ENCODE measurements around the gene ZNF341. TPM values are rescaled to one million over a fixed set of nuclear protein-coding genes. Genes with fewer than 3 reads are reported as not detected.

The ZNF341 gene
- polyA plus RNA-seq, 3 donors: 3.3 to 4.4 (median 4.4) TPM

- no peak for DNase-seq
Observed at GRCh38 chr20:33822991-33823390, 91.2 kb downstream of the ZNF341 start.

- DNase-seq: no peak
Observed at GRCh38 chr20:33824852-33825251, 93.1 kb downstream of the ZNF341 start.

GRCh38 chr20:33825340-33826269 is 93.8 kb downstream of the ZNF341 start:
- no peak for DNase-seq

- DNase-seq: no peak
Observed at GRCh38 chr20:33826270-33826897, 94.6 kb downstream of the ZNF341 start.

GRCh38 chr20:33827109-33827508 is 95.3 kb downstream of the ZNF341 start:
- no peak for DNase-seq

GRCh38 chr20:33827634-33828325 is 96.0 kb downstream of the ZNF341 start:
- DNase-seq: no peak

- no peak for DNase-seq
Observed at GRCh38 chr20:33828326-33828844, 96.6 kb downstream of the ZNF341 start.

GRCh38 chr20:33828967-33829560 is 97.3 kb downstream of the ZNF341 start:
- DNase-seq: no peak

- no peak for DNase-seq
Observed at GRCh38 chr20:33829636-33830035, 97.8 kb downstream of the ZNF341 start.

- DNase-seq: no peak
Observed at GRCh38 chr20:33830371-33830770, 98.6 kb downstream of the ZNF341 start.

- no peak for DNase-seq
Observed at GRCh38 chr20:33832103-33832804, 100.5 kb downstream of the ZNF341 start.

- no peak for DNase-seq
Observed at GRCh38 chr20:33833333-33833732, 101.5 kb downstream of the ZNF341 start.

GRCh38 chr20:33835615-33836172 is 103.9 kb downstream of the ZNF341 start:
- DNase-seq: no peak

GRCh38 chr20:33836277-33836676 is 104.5 kb downstream of the ZNF341 start:
- no peak for DNase-seq

- DNase-seq: no peak
Observed at GRCh38 chr20:33837096-33837830, 105.5 kb downstream of the ZNF341 start.

- DNase-seq: no peak
Observed at GRCh38 chr20:33838035-33838864, 106.5 kb downstream of the ZNF341 start.

- no peak for DNase-seq
Observed at GRCh38 chr20:33839591-33839990, 107.8 kb downstream of the ZNF341 start.

GRCh38 chr20:33840160-33840559 is 108.4 kb downstream of the ZNF341 start:
- no peak for DNase-seq

- no peak for DNase-seq
Observed at GRCh38 chr20:33840759-33841435, 109.1 kb downstream of the ZNF341 start.
